MM.1S (cell line): ENCODE results near the gene SCYGR1.
"Not testable (repeated sequence)": the region's sequence is repeated elsewhere in the genome, so short reads cannot be mapped to it uniquely, and the experiment has no call there.

Source experiments
- CTCF ChIP-seq: fragments of 300-600 bp; sonication (generic); IDR thresholded peaks from 2 replicates; pipeline ENCODE4 v1.5.1; 2016; ENCODE audit warnings: antibody characterized with exemption, low read length, mixed read lengths
- EZH2 ChIP-seq: fragments of 300-600 bp; sonication (generic); optimal IDR thresholded peaks from 2 replicates; pipeline ENCODE3; 2017; ENCODE audit warnings: low read depth, mild to moderate bottlenecking, antibody characterized with exemption, low read length, mixed read lengths
- EZH2phosphoT487 ChIP-seq: fragments of 300-600 bp; sonication (generic); IDR thresholded peaks from 2 replicates; pipeline ENCODE4 v1.6.1; 2018; ENCODE audit warnings: antibody characterized with exemption, low read length

GRCh38 chr2:227387583-227387982 is at the start of gene SCYGR1:
- TF ChIP-seq CTCF, EZH2phosphoT487, EZH2: not testable (repeated sequence)
